Measurements from ENCODE around the gene MVB12B.

GRCh38 chr9:126536131-126536530 is 209.5 kb downstream of the MVB12B start:
- no peak for TF ChIP-seq CTCF (IDR thresholded peaks at IDR 0.05 in 8 of 11, conservative IDR thresholded peaks at IDR 0.05 in 3 of 11)
- TF ChIP-seq POLR2AphosphoS5 (IDR thresholded peaks at IDR 0.05), result no peak
- no peak for TF ChIP-seq POLR2A (IDR thresholded peaks at IDR 0.05)
